ENCODE data around the gene CDH24. TPM values are rescaled to one million over a fixed set of nuclear protein-coding genes. Genes with fewer than 3 reads are reported as not detected.
A peak's percentile ranks its signal among the peaks of the same experiment; 100 is the strongest.

CDH24 gene
- total and polyA plus RNA-seq, 9 of the 15 experiments (the other 6 are each of a cell fraction or from before 2014, with no cell fraction given) = 0.04 to 16.2 (median 4.9) TPM

DNA sequence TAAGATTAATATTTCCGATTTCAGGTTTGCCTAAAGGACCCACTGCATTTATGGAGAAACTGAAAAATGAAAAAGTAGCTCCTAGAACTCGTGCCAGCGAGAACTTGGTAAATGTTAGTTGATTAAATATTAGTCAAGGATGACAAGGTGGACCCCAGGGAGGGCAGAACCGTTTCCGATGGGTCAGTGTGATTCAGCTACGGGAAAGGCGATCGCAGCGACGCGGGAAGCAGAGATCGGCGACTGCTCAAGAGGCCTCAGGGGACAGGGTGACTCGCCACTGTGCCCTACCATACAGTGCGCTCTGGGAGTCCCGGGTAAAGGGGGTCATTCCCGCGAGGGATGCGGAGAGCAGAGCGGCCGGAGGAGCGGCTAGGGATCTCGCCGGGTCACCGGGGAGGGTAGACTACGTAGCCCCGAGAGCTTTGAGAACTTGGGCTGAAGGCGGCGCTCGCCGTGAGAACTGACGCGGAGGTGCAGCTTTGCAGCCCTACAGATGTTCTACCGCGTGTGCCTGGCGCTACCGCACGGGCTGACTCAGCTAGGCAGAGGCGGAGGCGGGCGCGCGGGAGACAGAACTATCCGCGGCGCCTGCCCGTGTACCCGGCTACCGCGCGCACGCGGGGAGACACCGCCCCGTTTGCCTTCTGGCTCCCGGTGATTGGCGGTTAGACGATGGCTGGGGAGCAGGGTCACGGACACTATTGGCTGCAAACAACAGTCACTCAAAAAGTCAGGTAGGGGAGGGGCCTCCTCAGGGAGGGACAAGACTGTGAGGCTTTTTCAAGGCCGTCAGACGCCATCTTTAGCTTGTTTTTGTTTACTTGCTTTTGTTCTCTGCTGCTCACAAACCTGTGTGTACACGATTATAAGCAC lies 50.5 kb downstream of the CDH24 start (continued):
- TF ChIP-seq, protein P1, sequence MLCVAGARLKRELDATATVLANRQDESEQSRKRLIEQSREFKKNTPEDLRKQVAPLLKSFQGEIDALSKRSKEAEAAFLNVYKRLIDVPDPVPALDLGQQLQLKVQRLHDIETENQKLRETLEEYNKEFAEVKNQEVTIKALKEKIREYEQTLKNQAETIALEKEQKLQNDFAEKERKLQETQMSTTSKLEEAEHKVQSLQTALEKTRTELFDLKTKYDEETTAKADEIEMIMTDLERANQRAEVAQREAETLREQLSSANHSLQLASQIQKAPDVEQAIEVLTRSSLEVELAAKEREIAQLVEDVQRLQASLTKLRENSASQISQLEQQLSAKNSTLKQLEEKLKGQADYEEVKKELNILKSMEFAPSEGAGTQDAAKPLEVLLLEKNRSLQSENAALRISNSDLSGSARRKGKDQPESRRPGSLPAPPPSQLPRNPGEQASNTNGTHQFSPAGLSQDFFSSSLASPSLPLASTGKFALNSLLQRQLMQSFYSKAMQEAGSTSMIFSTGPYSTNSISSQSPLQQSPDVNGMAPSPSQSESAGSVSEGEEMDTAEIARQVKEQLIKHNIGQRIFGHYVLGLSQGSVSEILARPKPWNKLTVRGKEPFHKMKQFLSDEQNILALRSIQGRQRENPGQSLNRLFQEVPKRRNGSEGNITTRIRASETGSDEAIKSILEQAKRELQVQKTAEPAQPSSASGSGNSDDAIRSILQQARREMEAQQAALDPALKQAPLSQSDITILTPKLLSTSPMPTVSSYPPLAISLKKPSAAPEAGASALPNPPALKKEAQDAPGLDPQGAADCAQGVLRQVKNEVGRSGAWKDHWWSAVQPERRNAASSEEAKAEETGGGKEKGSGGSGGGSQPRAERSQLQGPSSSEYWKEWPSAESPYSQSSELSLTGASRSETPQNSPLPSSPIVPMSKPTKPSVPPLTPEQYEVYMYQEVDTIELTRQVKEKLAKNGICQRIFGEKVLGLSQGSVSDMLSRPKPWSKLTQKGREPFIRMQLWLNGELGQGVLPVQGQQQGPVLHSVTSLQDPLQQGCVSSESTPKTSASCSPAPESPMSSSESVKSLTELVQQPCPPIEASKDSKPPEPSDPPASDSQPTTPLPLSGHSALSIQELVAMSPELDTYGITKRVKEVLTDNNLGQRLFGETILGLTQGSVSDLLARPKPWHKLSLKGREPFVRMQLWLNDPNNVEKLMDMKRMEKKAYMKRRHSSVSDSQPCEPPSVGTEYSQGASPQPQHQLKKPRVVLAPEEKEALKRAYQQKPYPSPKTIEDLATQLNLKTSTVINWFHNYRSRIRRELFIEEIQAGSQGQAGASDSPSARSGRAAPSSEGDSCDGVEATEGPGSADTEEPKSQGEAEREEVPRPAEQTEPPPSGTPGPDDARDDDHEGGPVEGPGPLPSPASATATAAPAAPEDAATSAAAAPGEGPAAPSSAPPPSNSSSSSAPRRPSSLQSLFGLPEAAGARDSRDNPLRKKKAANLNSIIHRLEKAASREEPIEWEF (CRISPR knock-in tag; IDR thresholded peaks at IDR 0.05) = peak; percentile 78; the same call in 1 of the 2 replicates
- TF ChIP-seq, protein P2, sequence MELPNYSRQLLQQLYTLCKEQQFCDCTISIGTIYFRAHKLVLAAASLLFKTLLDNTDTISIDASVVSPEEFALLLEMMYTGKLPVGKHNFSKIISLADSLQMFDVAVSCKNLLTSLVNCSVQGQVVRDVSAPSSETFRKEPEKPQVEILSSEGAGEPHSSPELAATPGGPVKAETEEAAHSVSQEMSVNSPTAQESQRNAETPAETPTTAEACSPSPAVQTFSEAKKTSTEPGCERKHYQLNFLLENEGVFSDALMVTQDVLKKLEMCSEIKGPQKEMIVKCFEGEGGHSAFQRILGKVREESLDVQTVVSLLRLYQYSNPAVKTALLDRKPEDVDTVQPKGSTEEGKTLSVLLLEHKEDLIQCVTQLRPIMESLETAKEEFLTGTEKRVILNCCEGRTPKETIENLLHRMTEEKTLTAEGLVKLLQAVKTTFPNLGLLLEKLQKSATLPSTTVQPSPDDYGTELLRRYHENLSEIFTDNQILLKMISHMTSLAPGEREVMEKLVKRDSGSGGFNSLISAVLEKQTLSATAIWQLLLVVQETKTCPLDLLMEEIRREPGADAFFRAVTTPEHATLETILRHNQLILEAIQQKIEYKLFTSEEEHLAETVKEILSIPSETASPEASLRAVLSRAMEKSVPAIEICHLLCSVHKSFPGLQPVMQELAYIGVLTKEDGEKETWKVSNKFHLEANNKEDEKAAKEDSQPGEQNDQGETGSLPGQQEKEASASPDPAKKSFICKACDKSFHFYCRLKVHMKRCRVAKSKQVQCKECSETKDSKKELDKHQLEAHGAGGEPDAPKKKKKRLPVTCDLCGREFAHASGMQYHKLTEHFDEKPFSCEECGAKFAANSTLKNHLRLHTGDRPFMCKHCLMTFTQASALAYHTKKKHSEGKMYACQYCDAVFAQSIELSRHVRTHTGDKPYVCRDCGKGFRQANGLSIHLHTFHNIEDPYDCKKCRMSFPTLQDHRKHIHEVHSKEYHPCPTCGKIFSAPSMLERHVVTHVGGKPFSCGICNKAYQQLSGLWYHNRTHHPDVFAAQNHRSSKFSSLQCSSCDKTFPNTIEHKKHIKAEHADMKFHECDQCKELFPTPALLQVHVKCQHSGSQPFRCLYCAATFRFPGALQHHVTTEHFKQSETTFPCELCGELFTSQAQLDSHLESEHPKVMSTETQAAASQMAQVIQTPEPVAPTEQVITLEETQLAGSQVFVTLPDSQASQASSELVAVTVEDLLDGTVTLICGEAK (IDR thresholded peaks at IDR 0.05) = 0 out of 2 replicates have a peak, but pooled peaks have one; percentile 53
- TF ChIP-seq, protein P2 (CRISPR knock-in tag; IDR thresholded peaks at IDR 0.05) = no peak
- TF ChIP-seq SMARCE1 (IDR thresholded peaks at IDR 0.05) (peak; percentile 72), RCOR1 (IDR thresholded peaks at IDR 0.05; ENCODE audit: borderline replicate concordance in 1 of 2, low read depth in 2 of 2, low read length in 2 of 2) (0 out of 4 replicates have a peak, but pooled peaks of 1 of the 2 experiments have one; percentile 13), NEUROD1 (IDR thresholded peaks at IDR 0.05; ENCODE audit: borderline replicate concordance, low read depth, low read length, partially characterized antibody) (peak; percentile 97), RBM14 (IDR thresholded peaks at IDR 0.05; ENCODE audit: borderline replicate concordance, insufficient read depth, low read depth, low read length) (0 out of 2 replicates have a peak, but pooled peaks have one; percentile 48), NR2C2 (CRISPR knock-in tag; IDR thresholded peaks at IDR 0.05) (no peak), NR2C2 (tag; IDR thresholded peaks at IDR 0.05) (peak; percentile 70), POLR2AphosphoS5 (IDR thresholded peaks at IDR 0.05; ENCODE audit: control insufficient read depth, insufficient read depth, low read depth, low read length) (peak; percentile 73)
